Retinal pigment epithelial cell (primary cell): ENCODE data around the gene HYAL2.

ENCODE experiments used
- DNase-seq: peaks from one replicate; pipeline ENCODE4 v3.0.0-alpha.2; 2010; ENCODE audit warnings: low read depth
- H3K4me3 ChIP-seq: 2 replicates; pipeline ENCODE4 v1.5.1; 2011; ENCODE audit warnings: mild to moderate bottlenecking, low read length, control low read depth, moderate library complexity
- CTCF ChIP-seq: conservative IDR thresholded peaks from 2 replicates; pipeline ENCODE4 v1.5.1; 2011; ENCODE audit warnings: low read depth, low read length, control low read depth, inconsistent platforms

Gene HYAL2

DNA sequence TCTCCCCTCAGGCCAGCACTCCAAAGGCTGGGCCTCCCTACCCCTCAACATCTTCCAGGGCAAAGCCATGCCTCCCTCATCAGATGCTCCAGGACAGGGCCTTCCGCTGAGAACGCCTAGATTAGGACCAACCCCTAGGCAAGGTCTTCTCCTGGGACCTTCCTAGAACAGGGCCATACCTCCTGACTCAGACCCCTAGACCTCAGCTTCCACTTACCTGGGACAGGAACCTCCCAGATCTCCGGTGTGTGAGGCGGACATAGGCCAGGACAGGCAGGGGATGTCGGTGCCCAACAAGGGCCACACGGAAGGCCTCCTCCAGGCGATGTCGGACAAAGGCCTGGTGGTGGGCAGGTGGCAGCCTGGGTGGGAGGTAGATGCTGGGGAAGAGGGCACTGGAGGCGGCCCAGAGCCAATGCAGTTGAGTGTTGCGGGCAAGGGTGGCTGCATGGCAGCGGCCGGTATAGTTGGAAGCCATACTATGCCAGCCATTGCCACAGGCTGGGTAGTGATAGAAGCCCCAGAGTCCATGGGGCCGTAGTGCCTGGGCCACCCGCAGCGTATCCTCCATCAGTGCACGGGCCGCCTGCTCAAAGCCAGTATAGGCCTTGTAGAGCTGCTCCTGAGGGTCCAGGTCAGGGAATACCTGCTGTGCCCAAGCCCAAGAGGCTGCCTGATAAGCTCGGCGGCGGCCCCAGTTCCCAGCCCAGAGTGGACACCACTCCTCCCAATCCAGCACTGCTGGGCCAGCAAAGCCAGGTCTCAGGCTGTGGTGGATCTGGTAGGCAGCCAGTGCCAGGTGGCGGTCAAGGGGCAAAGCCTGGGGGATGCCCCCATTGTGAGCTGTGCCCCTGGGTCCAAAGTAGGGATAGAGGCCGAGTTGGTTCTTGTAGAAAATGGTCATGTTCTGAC is 27.8 kb downstream of the HYAL2 start:
- no peak for TF ChIP-seq CTCF
- no peak for DNase-seq
- H3K4me3 ChIP-seq = no peak overlapping the region

DNA sequence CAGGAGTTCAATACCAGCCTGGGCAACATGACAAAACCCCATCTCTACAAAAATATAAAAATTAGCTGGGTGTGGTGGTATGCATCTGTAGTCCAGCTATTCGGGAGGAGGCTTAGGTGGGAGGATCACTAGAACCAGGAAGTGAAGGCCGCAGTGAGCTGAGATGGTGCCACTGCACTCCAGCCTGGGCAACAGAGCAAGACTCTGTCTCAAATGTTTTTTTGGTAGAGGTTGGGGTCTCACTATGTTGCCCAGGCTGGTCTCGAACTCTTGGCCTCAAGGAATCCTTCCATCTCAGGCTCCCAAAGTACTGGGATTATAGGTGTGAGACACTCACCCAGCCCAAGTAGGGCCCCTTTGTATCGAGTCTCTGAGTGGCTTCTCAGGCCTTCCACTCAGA is 28.5 kb downstream of the HYAL2 start:
- no peak for TF ChIP-seq CTCF
- H3K4me3 ChIP-seq = no peak overlapping the region
- no peak for DNase-seq

GRCh38 chr3:50293079-50293801 is 29.3 kb downstream of the HYAL2 start:
- no peak for DNase-seq
- TF ChIP-seq CTCF = no peak
- H3K4me3 ChIP-seq = no peak overlapping the region

DNA sequence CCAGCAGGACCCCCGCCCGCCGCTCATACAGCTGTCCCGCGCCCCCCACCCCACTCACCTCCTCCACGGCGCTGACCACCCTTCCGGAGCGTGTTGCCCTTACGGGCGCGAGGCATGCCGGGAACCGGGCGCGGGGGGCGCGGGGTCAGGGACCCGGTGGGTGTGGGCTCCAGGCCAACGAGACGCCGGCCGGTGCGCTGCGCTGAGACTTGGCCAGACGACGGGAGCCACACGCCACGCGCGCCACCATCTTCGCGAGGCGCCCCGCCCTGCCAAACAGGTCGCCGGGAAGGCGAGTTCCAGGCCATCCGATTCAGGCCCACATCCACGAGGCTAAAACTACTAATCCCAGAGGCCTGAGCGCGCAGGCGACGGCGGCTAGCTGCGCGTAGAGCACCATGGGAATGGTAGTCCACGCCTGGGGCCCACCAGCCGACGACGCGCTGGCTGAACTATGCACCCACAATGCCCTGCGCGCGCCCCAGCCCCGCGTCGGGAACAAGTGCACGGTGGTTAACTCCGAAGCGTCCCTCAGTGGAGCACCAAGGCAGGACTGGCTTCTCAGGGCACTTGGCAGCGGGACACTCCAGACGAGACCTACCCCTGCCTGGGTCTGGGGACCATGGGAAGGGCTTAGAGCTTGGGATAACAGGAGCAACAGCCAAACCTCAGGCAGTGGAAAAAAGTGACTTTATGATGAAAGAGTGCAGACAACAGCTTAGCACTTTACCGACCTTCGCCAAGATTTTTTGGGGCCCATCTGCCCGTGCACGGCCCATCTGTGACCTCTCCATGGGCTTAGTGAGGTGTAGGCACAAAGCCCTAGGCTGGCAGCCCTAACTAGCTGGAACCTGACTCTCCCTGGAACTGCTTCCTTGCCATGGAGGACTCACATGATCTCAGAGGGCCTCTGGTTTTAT is 30.1 kb downstream of the HYAL2 start, which contains the start of gene IFRD2:
TSS of gene IFRD2 (minus strand) at position 271 of the 920 bp plus-strand sequence. CDS start at position 116, 155 bp downstream.
- no peak for TF ChIP-seq CTCF
- peak within 1 kb of the TSS; percentile 82 for H3K4me3 ChIP-seq
- peak; percentile 92 for DNase-seq

DNA sequence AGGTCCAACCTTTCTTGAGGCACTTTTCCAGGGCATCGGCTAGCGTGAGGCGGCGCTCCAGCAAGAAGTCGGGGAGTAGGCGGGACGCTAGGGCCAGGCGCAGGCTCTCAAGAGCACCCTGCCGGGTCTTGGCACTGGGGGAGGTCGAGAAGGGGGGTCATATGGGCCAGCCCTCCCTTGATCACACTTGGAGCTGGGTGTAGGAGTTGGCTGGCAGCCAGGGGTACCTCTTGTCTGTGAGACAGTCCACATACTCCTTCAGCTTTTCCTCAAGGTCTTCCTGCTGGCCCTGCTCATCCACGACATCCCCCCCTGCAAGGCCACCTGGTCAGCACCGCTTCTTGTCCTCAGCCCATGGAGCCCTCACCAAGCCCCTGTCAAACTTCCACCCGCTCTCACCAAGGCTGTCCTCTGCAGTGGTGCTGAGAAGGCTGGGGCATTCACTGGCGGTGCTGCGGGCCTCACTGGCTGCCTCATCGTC is 32.3 kb downstream of the HYAL2 start:
- no peak for DNase-seq

More for the DNA sequence above, 32.3 kb downstream of the HYAL2 start:
- no peak for TF ChIP-seq CTCF
- no peak overlapping the region for H3K4me3 ChIP-seq
